WTC11 (cell line): ENCODE results near the gene EML4.

ENCODE experiments used
- FOXP4 ChIP-seq: sonication (generic); formaldehyde crosslinking; IDR thresholded peaks from 2 replicates; pipeline ENCODE4 v1.8.0; 2022; ENCODE audit warnings: mild to moderate bottlenecking, missing genetic modification reagents
- HMGXB4 ChIP-seq: sonication (generic); formaldehyde crosslinking; IDR thresholded peaks from 2 replicates; pipeline ENCODE4 v1.8.1; 2023; ENCODE audit warnings: mild to moderate bottlenecking, moderate library complexity, missing genetic modification reagents
- MAX ChIP-seq: sonication (generic); formaldehyde crosslinking; IDR thresholded peaks from 2 replicates; pipeline ENCODE4 v1.8.0; 2022; ENCODE audit warnings: mild to moderate bottlenecking, missing genetic modification reagents
- NFATC4 ChIP-seq: fragments of 250-450 bp; sonication (Bioruptor Pico); IDR thresholded peaks from 2 replicates; pipeline ENCODE4 v1.9.0; 2021; ENCODE audit warnings: mild to moderate bottlenecking
- NFYB ChIP-seq: sonication (generic); formaldehyde crosslinking; conservative IDR thresholded peaks from 2 replicates; pipeline ENCODE4 v1.8.0; 2022; ENCODE audit warnings: low read depth, missing genetic modification reagents
- SMAD4 ChIP-seq: sonication (generic); formaldehyde crosslinking; IDR thresholded peaks from 2 replicates; pipeline ENCODE4 v1.8.0; 2022; ENCODE audit warnings: mild to moderate bottlenecking, missing genetic modification reagents
- TCF7 ChIP-seq: sonication (generic); formaldehyde crosslinking; IDR thresholded peaks from 2 replicates; pipeline ENCODE4 v1.8.0; 2022; ENCODE audit warnings: mild to moderate bottlenecking, low read depth, missing genetic modification reagents, moderate library complexity
- ZMAT4 ChIP-seq: fragments of 250-450 bp; sonication (Bioruptor Pico); IDR thresholded peaks from 2 replicates; pipeline ENCODE4 v1.9.0; 2021; ENCODE audit warnings: mild to moderate bottlenecking
- ZNF121 ChIP-seq: sonication (generic); formaldehyde crosslinking; IDR thresholded peaks from 2 replicates; pipeline ENCODE4 v1.8.0; 2023; ENCODE audit warnings: missing genetic modification reagents
- ZNF423 ChIP-seq: fragments of 250-450 bp; sonication (Bioruptor Pico); IDR thresholded peaks from 2 replicates; pipeline ENCODE4 v2.1.2; 2022; ENCODE audit warnings: mild to moderate bottlenecking, moderate library complexity
- TF ChIP-seq, protein P1 (sequence below): fragments of 200-600 bp; IDR thresholded peaks from 2 replicates; pipeline ENCODE4 v1.8.0; 2022; ENCODE audit warnings: antibody characterized with exemption
- TF ChIP-seq, protein P2 (sequence below): sonication (generic); formaldehyde crosslinking; IDR thresholded peaks from 2 replicates; pipeline ENCODE4 v1.8.0; 2023; ENCODE audit warnings: missing genetic modification reagents
- TF ChIP-seq, protein P3 (sequence below): sonication (generic); formaldehyde crosslinking; IDR thresholded peaks from 2 replicates; pipeline ENCODE4 v1.8.0; 2022; ENCODE audit warnings: mild to moderate bottlenecking, missing genetic modification reagents

- TF ChIP-seq ZNF423 (CRISPR knock-in tag) (no peak), TCF7 (CRISPR knock-in tag) (no peak), MAX (CRISPR knock-in tag) (no peak), SMAD4 (CRISPR knock-in tag) (no peak), FOXP4 (CRISPR knock-in tag) (no peak), NFATC4 (CRISPR knock-in tag) (no peak), NFYB (no peak), HMGXB4 (CRISPR knock-in tag) (no peak), ZNF121 (CRISPR knock-in tag) (no peak), ZMAT4 (CRISPR knock-in tag) (no peak)
- TF ChIP-seq, protein P1, sequence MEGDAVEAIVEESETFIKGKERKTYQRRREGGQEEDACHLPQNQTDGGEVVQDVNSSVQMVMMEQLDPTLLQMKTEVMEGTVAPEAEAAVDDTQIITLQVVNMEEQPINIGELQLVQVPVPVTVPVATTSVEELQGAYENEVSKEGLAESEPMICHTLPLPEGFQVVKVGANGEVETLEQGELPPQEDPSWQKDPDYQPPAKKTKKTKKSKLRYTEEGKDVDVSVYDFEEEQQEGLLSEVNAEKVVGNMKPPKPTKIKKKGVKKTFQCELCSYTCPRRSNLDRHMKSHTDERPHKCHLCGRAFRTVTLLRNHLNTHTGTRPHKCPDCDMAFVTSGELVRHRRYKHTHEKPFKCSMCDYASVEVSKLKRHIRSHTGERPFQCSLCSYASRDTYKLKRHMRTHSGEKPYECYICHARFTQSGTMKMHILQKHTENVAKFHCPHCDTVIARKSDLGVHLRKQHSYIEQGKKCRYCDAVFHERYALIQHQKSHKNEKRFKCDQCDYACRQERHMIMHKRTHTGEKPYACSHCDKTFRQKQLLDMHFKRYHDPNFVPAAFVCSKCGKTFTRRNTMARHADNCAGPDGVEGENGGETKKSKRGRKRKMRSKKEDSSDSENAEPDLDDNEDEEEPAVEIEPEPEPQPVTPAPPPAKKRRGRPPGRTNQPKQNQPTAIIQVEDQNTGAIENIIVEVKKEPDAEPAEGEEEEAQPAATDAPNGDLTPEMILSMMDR: no peak
- TF ChIP-seq, protein P2, sequence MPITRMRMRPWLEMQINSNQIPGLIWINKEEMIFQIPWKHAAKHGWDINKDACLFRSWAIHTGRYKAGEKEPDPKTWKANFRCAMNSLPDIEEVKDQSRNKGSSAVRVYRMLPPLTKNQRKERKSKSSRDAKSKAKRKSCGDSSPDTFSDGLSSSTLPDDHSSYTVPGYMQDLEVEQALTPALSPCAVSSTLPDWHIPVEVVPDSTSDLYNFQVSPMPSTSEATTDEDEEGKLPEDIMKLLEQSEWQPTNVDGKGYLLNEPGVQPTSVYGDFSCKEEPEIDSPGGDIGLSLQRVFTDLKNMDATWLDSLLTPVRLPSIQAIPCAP: no peak
- TF ChIP-seq, protein P3, sequence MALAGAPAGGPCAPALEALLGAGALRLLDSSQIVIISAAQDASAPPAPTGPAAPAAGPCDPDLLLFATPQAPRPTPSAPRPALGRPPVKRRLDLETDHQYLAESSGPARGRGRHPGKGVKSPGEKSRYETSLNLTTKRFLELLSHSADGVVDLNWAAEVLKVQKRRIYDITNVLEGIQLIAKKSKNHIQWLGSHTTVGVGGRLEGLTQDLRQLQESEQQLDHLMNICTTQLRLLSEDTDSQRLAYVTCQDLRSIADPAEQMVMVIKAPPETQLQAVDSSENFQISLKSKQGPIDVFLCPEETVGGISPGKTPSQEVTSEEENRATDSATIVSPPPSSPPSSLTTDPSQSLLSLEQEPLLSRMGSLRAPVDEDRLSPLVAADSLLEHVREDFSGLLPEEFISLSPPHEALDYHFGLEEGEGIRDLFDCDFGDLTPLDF (CRISPR knock-in tag): no peak
Measured at GRCh38 chr2:42316910-42317309, 147.8 kb downstream of the EML4 start.
